Uterus (tissue), 4 donors: ENCODE results near the gene USP37. TPM values are rescaled to one million over a fixed set of nuclear protein-coding genes. Genes with fewer than 3 reads are reported as not detected.

Source experiments
- DNase-seq, 2 donors: peaks; one replicate each; pipeline ENCODE4 v3.0.0-alpha.2; 2019 to 2020
- H3K27ac ChIP-seq, 2 donors: fragments of 200-600 bp; sonication (generic); 1 replicate in 1 of 2; 2 replicates in 1 of 2; pipeline ENCODE4 v1.5.1; 2016 to 2018
- H3K27me3 ChIP-seq, 2 donors: fragments of 200-600 bp; sonication (generic); one replicate each; pipeline ENCODE4 v1.5.1; 2018 to 2019; ENCODE audit warnings: control low read depth in 1 of 2
- H3K36me3 ChIP-seq, 2 donors: fragments of 200-600 bp; sonication (generic); one replicate each; pipeline ENCODE4 v1.5.1; 2019; ENCODE audit warnings: control low read depth in 1 of 2
- H3K4me1 ChIP-seq, 2 donors: fragments of 200-600 bp; sonication (generic); one replicate each; pipeline ENCODE4 v1.5.1; 2018 to 2019; ENCODE audit warnings: control low read depth in 1 of 2
- H3K4me3 ChIP-seq, 2 donors: fragments of 200-600 bp; sonication (generic); 1 replicate in 1 of 2; 2 replicates in 1 of 2; pipeline ENCODE4 v1.5.1; 2018 to 2019; ENCODE audit warnings: mild to moderate bottlenecking in 1 of 2
- H3K9me3 ChIP-seq, 2 donors: fragments of 200-600 bp; sonication (generic); one replicate each; pipeline ENCODE4 v1.5.1; 2019; ENCODE audit warnings: control low read depth in 1 of 2
- CTCF ChIP-seq, 4 experiments: fragments of 200-600 bp in 2 of 4; fragments of 450-650 bp in 2 of 4; sonication (generic) in 2 of 4; IDR thresholded peaks; one replicate each; pipeline ENCODE4 v1.5.1; 2016 to 2019; ENCODE audit warnings: antibody characterized with exemption in 4 of 4, mild to moderate bottlenecking in 2 of 4, moderate library complexity in 1 of 4
- POLR2A ChIP-seq, 2 donors: fragments of 450-650 bp; IDR thresholded peaks; one replicate each; pipeline ENCODE4 v1.6.1; 2016; ENCODE audit warnings: antibody characterized with exemption in 2 of 2, mild to moderate bottlenecking in 1 of 2, moderate library complexity in 1 of 2
- intact Hi-C: fragments of 100-400 bp; cut with DNase I; formaldehyde crosslinking; loops from one replicate; pipeline ENCODE4 v1.15.1; 2023; ENCODE audit warnings: low total_unique reads
- total RNA-seq, 4 donors: library from RNA; depleted of rRNA in 3 of 4; stranded (reverse); fragments of >200 nt in 3 of 4; gene quantifications; one replicate each; pipeline versions ENCODE4 v1.1.0 to v1.2.4, GENCODE V29; 2014 to 2023
- donor health status: DM: yes; HTN: yes; CAD: no.

The USP37 gene
- total RNA-seq, 4 donors from 2014 or later, result 9.1 to 59.3 (median 20.7) TPM

- Histone ChIP-seq H3K4me1 (no peaks in the 10 kb centered on the region), H3K27me3 (no peaks in the 10 kb centered on the region), H3K27ac (no peak overlapping the region), H3K4me3 (no peak overlapping the region), H3K36me3 (no peaks in the 10 kb centered on the region), H3K9me3 (no peaks in the 10 kb centered on the region)
- intact Hi-C loops, result no loop called here
- DNase-seq, result no peak
- TF ChIP-seq CTCF (IDR thresholded peaks at IDR 0.05) (no peak), POLR2A (IDR thresholded peaks at IDR 0.05) (no peak)
Observed at GRCh38 chr2:218583983-218584850, 16.1 kb upstream of the USP37 start.

GRCh38 chr2:218582076-218582475, 13.9 kb upstream of the USP37 start:
- H3K27ac ChIP-seq, result no peak overlapping the region
- no peaks in the 10 kb centered on the region for H3K4me1 ChIP-seq
- H3K27me3 ChIP-seq, result no peaks in the 10 kb centered on the region
- DNase-seq, result no peak
- intact Hi-C loops, result no loop called here
- H3K36me3 ChIP-seq, result no peaks in the 10 kb centered on the region
- no peaks in the 10 kb centered on the region for H3K9me3 ChIP-seq
- TF ChIP-seq POLR2A (IDR thresholded peaks at IDR 0.05), result no peak
- no peak for TF ChIP-seq CTCF (IDR thresholded peaks at IDR 0.05)
- no peak overlapping the region for H3K4me3 ChIP-seq

- Histone ChIP-seq H3K27me3 (no peaks in the 10 kb centered on the region), H3K36me3 (no peaks in the 10 kb centered on the region), H3K27ac (no peak overlapping the region), H3K4me3 (no peak overlapping the region), H3K9me3 (no peaks in the 10 kb centered on the region), H3K4me1 (no peaks in the 10 kb centered on the region)
- no peak for DNase-seq
- TF ChIP-seq CTCF (IDR thresholded peaks at IDR 0.05) (no peak), POLR2A (IDR thresholded peaks at IDR 0.05) (no peak)
- intact Hi-C loops, result no loop called here
Observed at GRCh38 chr2:218578272-218578877, 10.2 kb upstream of the USP37 start.

GRCh38 chr2:218577482-218578220, 9.5 kb upstream of the USP37 start:
- Histone ChIP-seq H3K9me3 (no peaks in the 10 kb centered on the region), H3K27ac (no peak overlapping the region), H3K36me3 (no peaks in the 10 kb centered on the region), H3K4me3 (no peak overlapping the region), H3K4me1 (no peaks in the 10 kb centered on the region), H3K27me3 (no peaks in the 10 kb centered on the region)
- DNase-seq, result no peak
- TF ChIP-seq POLR2A (IDR thresholded peaks at IDR 0.05), result no peak
- no peak for TF ChIP-seq CTCF (IDR thresholded peaks at IDR 0.05)
- intact Hi-C loops, result no loop called here

- DNase-seq, result no peak
- intact Hi-C loops, result no loop called here
- no peak overlapping the region for H3K4me3 ChIP-seq
- no peaks in the 10 kb centered on the region for H3K4me1 ChIP-seq
- H3K27ac ChIP-seq, result no peak overlapping the region
- no peak for TF ChIP-seq CTCF (IDR thresholded peaks at IDR 0.05)
- no peaks in the 10 kb centered on the region for H3K36me3 ChIP-seq
- no peaks in the 10 kb centered on the region for H3K9me3 ChIP-seq
- no peaks in the 10 kb centered on the region for H3K27me3 ChIP-seq
Observed at GRCh38 chr2:218576854-218577253, 8.7 kb upstream of the USP37 start.
